GM19463 (cell line): Measurements from ENCODE around the gene DAP.
A peak's percentile ranks its signal among the peaks of the same experiment; 100 is the strongest.

Experiments used
- ATAC-seq: cut with Tn5 transposase; IDR thresholded peaks from one replicate; pipeline ENCODE4 v1.9.1; 2021; ENCODE audit warnings: mild to moderate bottlenecking, moderate library complexity; ENCODE audit not compliant: unreplicated experiment

DAP gene

GRCh38 chr5:10712574-10713366 lies 48.3 kb downstream of the DAP start:
- ATAC-seq = peak; percentile 70

GRCh38 chr5:10711562-10711961 lies 49.5 kb downstream of the DAP start:
- ATAC-seq = no peak

- no peak for ATAC-seq
These were observed 50.4 kb downstream of the DAP start for GRCh38 chr5:10710513-10711128.

GRCh38 chr5:10709933-10710332 lies 51.1 kb downstream of the DAP start:
- no peak for ATAC-seq

GRCh38 chr5:10709409-10709808 lies 51.6 kb downstream of the DAP start:
- ATAC-seq = no peak

- ATAC-seq = no peak
These were observed 52.7 kb downstream of the DAP start for GRCh38 chr5:10708189-10708944.

GRCh38 chr5:10707198-10708142 lies 53.6 kb downstream of the DAP start:
- ATAC-seq = no peak

- ATAC-seq = no peak
These were observed 54.7 kb downstream of the DAP start for GRCh38 chr5:10706326-10706725.

GRCh38 chr5:10705747-10706146 lies 55.3 kb downstream of the DAP start:
- ATAC-seq = no peak

- ATAC-seq = no peak
These were observed 55.9 kb downstream of the DAP start for GRCh38 chr5:10704949-10705621.

GRCh38 chr5:10703676-10704075 lies 57.4 kb downstream of the DAP start:
- no peak for ATAC-seq

- no peak for ATAC-seq
These were observed 58.0 kb downstream of the DAP start for GRCh38 chr5:10702911-10703491.

- no peak for ATAC-seq
These were observed 58.9 kb downstream of the DAP start for GRCh38 chr5:10702040-10702629.

GRCh38 chr5:10701567-10702039 lies 59.4 kb downstream of the DAP start:
- no peak for ATAC-seq

- no peak for ATAC-seq
These were observed 60.5 kb downstream of the DAP start for GRCh38 chr5:10700516-10700915.

GRCh38 chr5:10699987-10700386 lies 61.0 kb downstream of the DAP start:
- peak; percentile 43 for ATAC-seq

GRCh38 chr5:10699281-10699874 lies 61.7 kb downstream of the DAP start:
- peak; percentile 42 for ATAC-seq

- ATAC-seq = no peak
These were observed 65.1 kb downstream of the DAP start for GRCh38 chr5:10695759-10696543.
